Breast epithelium (tissue), 3 donors: ENCODE measurements around the gene TMCC2.

Experiments used
- POLR2A ChIP-seq: fragments of 450-650 bp; IDR thresholded peaks from one replicate; pipeline ENCODE4 v1.6.1; 2016; ENCODE audit warnings: antibody characterized with exemption, mild to moderate bottlenecking, moderate library complexity
- POLR2AphosphoS5 ChIP-seq, 3 donors: sonication (generic); formaldehyde crosslinking; IDR thresholded peaks; one replicate each; pipeline ENCODE4 v1.6.1; 2017; ENCODE audit warnings: antibody characterized with exemption in 3 of 3
- TF ChIP-seq, protein P1 (sequence below), 3 donors: fragments of 450-650 bp; IDR thresholded peaks; one replicate each; pipeline ENCODE4 v1.5.1; 2016 to 2017; ENCODE audit warnings: antibody characterized with exemption in 3 of 3, mild to moderate bottlenecking in 3 of 3, moderate library complexity in 3 of 3

- TF ChIP-seq, protein P1, sequence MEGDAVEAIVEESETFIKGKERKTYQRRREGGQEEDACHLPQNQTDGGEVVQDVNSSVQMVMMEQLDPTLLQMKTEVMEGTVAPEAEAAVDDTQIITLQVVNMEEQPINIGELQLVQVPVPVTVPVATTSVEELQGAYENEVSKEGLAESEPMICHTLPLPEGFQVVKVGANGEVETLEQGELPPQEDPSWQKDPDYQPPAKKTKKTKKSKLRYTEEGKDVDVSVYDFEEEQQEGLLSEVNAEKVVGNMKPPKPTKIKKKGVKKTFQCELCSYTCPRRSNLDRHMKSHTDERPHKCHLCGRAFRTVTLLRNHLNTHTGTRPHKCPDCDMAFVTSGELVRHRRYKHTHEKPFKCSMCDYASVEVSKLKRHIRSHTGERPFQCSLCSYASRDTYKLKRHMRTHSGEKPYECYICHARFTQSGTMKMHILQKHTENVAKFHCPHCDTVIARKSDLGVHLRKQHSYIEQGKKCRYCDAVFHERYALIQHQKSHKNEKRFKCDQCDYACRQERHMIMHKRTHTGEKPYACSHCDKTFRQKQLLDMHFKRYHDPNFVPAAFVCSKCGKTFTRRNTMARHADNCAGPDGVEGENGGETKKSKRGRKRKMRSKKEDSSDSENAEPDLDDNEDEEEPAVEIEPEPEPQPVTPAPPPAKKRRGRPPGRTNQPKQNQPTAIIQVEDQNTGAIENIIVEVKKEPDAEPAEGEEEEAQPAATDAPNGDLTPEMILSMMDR (IDR thresholded peaks at IDR 0.05): no peak
- no peak for TF ChIP-seq POLR2AphosphoS5 (IDR thresholded peaks at IDR 0.05)
- TF ChIP-seq POLR2A: no peak
Observed at GRCh38 chr1:205261946-205262691, 34.4 kb downstream of the TMCC2 start.
